SU-DHL-6 (cell line): ENCODE data around the gene PTPRN2.

Experiments used
- H2AFZ ChIP-seq: fragments of 200-600 bp; sonication (generic); 2 replicates; pipeline ENCODE4 v1.6.1; 2014; ENCODE audit warnings: low read depth, mild to moderate bottlenecking, moderate library complexity, mixed read lengths, antibody characterized with exemption, low read length; ENCODE audit not compliant: severe bottlenecking
- H3F3A ChIP-seq: fragments of 200-600 bp; shearing (Covaris generic); 2 replicates; pipeline ENCODE4 v1.6.0; 2016; ENCODE audit warnings: antibody characterized with exemption, mild to moderate bottlenecking; ENCODE audit not compliant: insufficient read depth
- H3K27ac ChIP-seq: fragments of 200-600 bp; sonication (generic); 2 replicates; pipeline ENCODE4 v1.5.1; 2016; ENCODE audit warnings: low read depth, mild to moderate bottlenecking, low read length, moderate library complexity, mixed read lengths
- H3K27me3 ChIP-seq: fragments of 200-600 bp; sonication (generic), shearing (Covaris generic); 2 replicates; pipeline ENCODE4 v1.6.0; 2014; ENCODE audit warnings: mild to moderate bottlenecking, low read length
- H3K36me3 ChIP-seq: fragments of 200-600 bp; sonication (generic); 2 replicates; pipeline ENCODE4 v1.6.1; 2014; ENCODE audit warnings: mild to moderate bottlenecking, low read length, mixed read lengths
- H3K4me2 ChIP-seq: fragments of 300-600, 200-600 bp; shearing (Covaris generic), sonication (generic); 2 replicates; pipeline ENCODE4 v1.6.0; 2014; ENCODE audit warnings: low read length, low read depth, mild to moderate bottlenecking; ENCODE audit not compliant: poor library complexity, severe bottlenecking
- H3K4me3 ChIP-seq: fragments of 200-600 bp; sonication (generic); 2 replicates; pipeline ENCODE4 v1.5.1; 2014; ENCODE audit warnings: antibody characterized with exemption, low read length, mild to moderate bottlenecking, mixed read lengths; ENCODE audit not compliant: insufficient read depth, poor library complexity, severe bottlenecking
- H3K79me2 ChIP-seq: fragments of 200-600 bp; sonication (generic); 2 replicates; pipeline ENCODE4 v1.6.1; 2014; ENCODE audit warnings: mild to moderate bottlenecking, low read length, moderate library complexity; ENCODE audit not compliant: insufficient read depth
- H3K9ac ChIP-seq: fragments of 200-600 bp; sonication (generic); 2 replicates; pipeline ENCODE4 v1.7.0; 2014; ENCODE audit warnings: mild to moderate bottlenecking, low read length
- H3K9me2 ChIP-seq: fragments of 200-600 bp; sonication (generic); replicated peaks from 2 replicates; pipeline ENCODE4 v1.6.1; 2014; ENCODE audit warnings: low read length; ENCODE audit not compliant: insufficient read depth
- H3K9me3 ChIP-seq: fragments of 200-600 bp; sonication (generic); 2 replicates; pipeline ENCODE4 v1.6.1; 2014; ENCODE audit warnings: low read length, mixed read lengths; ENCODE audit not compliant: insufficient read depth
- H4K20me1 ChIP-seq: fragments of 200-600 bp; sonication (generic); 2 replicates; pipeline ENCODE4 v1.6.1; 2014; ENCODE audit warnings: low read depth, mild to moderate bottlenecking, antibody characterized with exemption, low read length, moderate library complexity, mixed read lengths
- CTCF ChIP-seq: fragments of 200-600 bp; sonication (generic); IDR thresholded peaks from one replicate; pipeline ENCODE4 v1.5.1; 2017; ENCODE audit warnings: antibody characterized with exemption, mild to moderate bottlenecking, low read length, moderate library complexity; ENCODE audit not compliant: insufficient read depth, poor library complexity, severe bottlenecking
- EZH2phosphoT487 ChIP-seq: fragments of 200-600 bp; sonication (generic), shearing (Covaris generic); conservative IDR thresholded peaks from 2 replicates; pipeline ENCODE4 v1.6.1; 2018; ENCODE audit warnings: mild to moderate bottlenecking, antibody characterized with exemption, low read length, moderate library complexity, mixed read lengths

The PTPRN2 gene

GRCh38 chr7:158556721-158557440 lies 30.7 kb downstream of the PTPRN2 start:
- no peaks in the 10 kb centered on the region for H3K27me3 ChIP-seq
- TF ChIP-seq CTCF = no peak
- TF ChIP-seq EZH2phosphoT487 = no peak
- H3K9me2 ChIP-seq = no peaks in the 10 kb centered on the region
- H3K27ac ChIP-seq = no peak overlapping the region
- H3K79me2 ChIP-seq = no peaks in the 10 kb centered on the region
- H3K4me3 ChIP-seq = no peak overlapping the region
- no peaks in the 10 kb centered on the region for H4K20me1 ChIP-seq
- no peaks in the 10 kb centered on the region for H3F3A ChIP-seq
- H3K36me3 ChIP-seq = no peaks in the 10 kb centered on the region
- no peak overlapping the region for H2AFZ ChIP-seq
- H3K9me3 ChIP-seq = no peaks in the 10 kb centered on the region
- no peak overlapping the region for H3K4me2 ChIP-seq
- no peak overlapping the region for H3K9ac ChIP-seq

DNA sequence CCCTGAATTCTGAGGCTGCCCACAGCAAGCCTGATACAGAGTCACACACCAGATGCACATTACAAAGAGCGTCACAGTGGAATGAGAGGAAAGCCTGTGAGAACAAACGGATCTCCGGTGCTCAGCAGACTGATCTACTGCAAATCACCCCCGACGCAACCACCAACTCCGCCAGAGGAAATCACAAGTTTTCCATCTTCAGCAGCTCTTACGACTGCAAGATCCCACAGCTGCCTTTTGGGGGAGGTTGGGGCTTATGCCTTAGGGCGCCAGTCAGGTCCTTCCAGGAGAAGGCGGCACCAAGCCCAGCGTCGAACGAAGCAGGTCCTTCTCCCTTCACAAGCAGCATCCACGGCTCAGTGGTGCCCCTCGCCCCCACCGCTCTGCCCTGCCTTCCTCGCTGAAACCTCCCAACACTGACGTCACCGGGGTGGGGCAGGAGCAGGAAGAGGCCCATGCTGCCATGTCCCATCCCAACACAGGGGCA lies 32.5 kb downstream of the PTPRN2 start:
- no peak for TF ChIP-seq EZH2phosphoT487
- TF ChIP-seq CTCF = no peak
- Histone ChIP-seq H2AFZ (no peak overlapping the region), H3K27ac (no peak overlapping the region), H3K9me3 (no peaks in the 10 kb centered on the region), H3K9ac (no peak overlapping the region), H3K4me3 (no peak overlapping the region), H3K27me3 (no peaks in the 10 kb centered on the region), H3K4me2 (no peak overlapping the region), H3K9me2 (no peaks in the 10 kb centered on the region), H4K20me1 (no peaks in the 10 kb centered on the region), H3F3A (no peaks in the 10 kb centered on the region), H3K36me3 (no peaks in the 10 kb centered on the region), H3K79me2 (no peaks in the 10 kb centered on the region)

DNA sequence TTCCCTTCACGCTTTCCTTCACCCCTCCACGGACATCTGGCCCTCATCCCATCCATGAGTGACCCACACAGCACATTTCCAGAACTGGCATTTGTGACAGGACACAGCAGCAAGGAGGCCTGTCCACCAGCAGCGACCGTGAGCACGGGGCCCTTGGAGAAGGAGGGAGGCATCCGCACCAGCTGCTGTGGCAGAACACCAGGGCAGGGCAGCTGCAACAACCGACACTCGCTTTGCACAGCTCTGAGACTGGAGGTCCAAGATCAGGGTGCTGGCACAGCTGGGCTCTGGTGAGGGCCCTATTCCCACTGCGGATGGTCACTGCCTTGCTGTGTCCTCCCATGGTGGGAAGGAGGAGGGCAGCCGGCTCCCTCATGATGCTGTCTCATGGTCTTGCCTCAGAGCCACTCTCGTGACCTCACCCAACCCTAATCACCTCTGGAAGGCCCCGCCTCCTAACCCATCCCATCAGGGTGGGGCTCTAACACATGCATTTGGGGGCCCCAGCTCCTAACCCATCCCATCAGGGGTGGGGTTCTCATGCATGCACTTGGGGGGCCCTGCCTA lies 36.7 kb downstream of the PTPRN2 start:
- Histone ChIP-seq H3K27ac (no peak overlapping the region), H3F3A (no peaks in the 10 kb centered on the region), H2AFZ (no peak overlapping the region), H3K79me2 (no peaks in the 10 kb centered on the region), H3K9me3 (no peaks in the 10 kb centered on the region), H3K9me2 (no peaks in the 10 kb centered on the region), H3K9ac (no peak overlapping the region), H3K27me3 (no peaks in the 10 kb centered on the region), H3K4me3 (no peak overlapping the region), H3K4me2 (no peak overlapping the region), H4K20me1 (no peaks in the 10 kb centered on the region), H3K36me3 (no peaks in the 10 kb centered on the region)
- no peak for TF ChIP-seq EZH2phosphoT487
- TF ChIP-seq CTCF = no peak
